ENCODE measurements around the gene CCDC6. TPM values are rescaled to one million over a fixed set of nuclear protein-coding genes. Genes with fewer than 3 reads are reported as not detected.
A peak's percentile ranks its signal among the peaks of the same experiment; 100 is the strongest.
"Not testable (repeated sequence)": the region's sequence is repeated elsewhere in the genome, so short reads cannot be mapped to it uniquely, and the experiment has no call there.

The CCDC6 gene
- total RNA-seq, 1 donor from 2014 or later: 47.4 TPM

GRCh38 chr10:59752278-59752940 is 153.9 kb downstream of the CCDC6 start:
- Histone ChIP-seq H3K9me3 (no peaks in the 10 kb centered on the region), H3K4me3 (no peak overlapping the region), H3K4me1 (peaks cover 21% of the 10 kb centered on the region), H3K36me3 (no peaks in the 10 kb centered on the region), H3K27me3 (no peaks in the 10 kb centered on the region), H3K27ac (no peak overlapping the region)
- intact Hi-C loops (cut with DNase I): no loop called here
- DNase-seq (ENCODE audit: extremely low spot score in 2 of 2): no peak
- TF ChIP-seq POLR2A (IDR thresholded peaks at IDR 0.05): no peak

GRCh38 chr10:59750155-59750945 is 156.0 kb downstream of the CCDC6 start:
- no peaks in the 10 kb centered on the region for H3K9me3 ChIP-seq
- no peak for TF ChIP-seq POLR2A (IDR thresholded peaks at IDR 0.05)
- no peak for TF ChIP-seq POLR2AphosphoS5 (IDR thresholded peaks at IDR 0.05; ENCODE audit: insufficient read depth in 1 of 2, low read depth in 1 of 2)
- no peak for TF ChIP-seq CTCF (IDR thresholded peaks at IDR 0.05)
- DNase-seq (ENCODE audit: extremely low spot score in 2 of 2): no peak

GRCh38 chr10:59748834-59749233 is 157.5 kb downstream of the CCDC6 start:
- H3K4me1 ChIP-seq: peaks cover 21% of the 10 kb centered on the region
- intact Hi-C loops (cut with DNase I): no loop called here
- no peaks in the 10 kb centered on the region for H3K9me3 ChIP-seq
- peak in 1 of 2 donors; percentile 18 for DNase-seq (ENCODE audit: extremely low spot score in 2 of 2)
- no peaks in the 10 kb centered on the region for H3K27me3 ChIP-seq
- H3K36me3 ChIP-seq: no peaks in the 10 kb centered on the region
- H3K4me3 ChIP-seq: no peak overlapping the region
- no peak for TF ChIP-seq CTCF (IDR thresholded peaks at IDR 0.05)
- no peak for TF ChIP-seq POLR2AphosphoS5 (IDR thresholded peaks at IDR 0.05; ENCODE audit: insufficient read depth in 1 of 2, low read depth in 1 of 2)
- TF ChIP-seq POLR2A (IDR thresholded peaks at IDR 0.05): no peak
- no peak overlapping the region for H3K27ac ChIP-seq

More at GRCh38 chr10:59750155-59750945, 156.0 kb downstream of the CCDC6 start:
- Histone ChIP-seq H3K4me3 (no peak overlapping the region), H3K27me3 (no peaks in the 10 kb centered on the region), H3K36me3 (no peaks in the 10 kb centered on the region), H3K4me1 (peaks cover 21% of the 10 kb centered on the region), H3K27ac (no peak overlapping the region)
- intact Hi-C loops (cut with DNase I): no loop called here

- Histone ChIP-seq H3K36me3 (no peaks in the 10 kb centered on the region), H3K9me3 (no peaks in the 10 kb centered on the region), H3K4me1 (peaks cover 3% of the 10 kb centered on the region), H3K4me3 (no peak overlapping the region), H3K27ac (no peak overlapping the region), H3K27me3 (no peaks in the 10 kb centered on the region)
- no peak for DNase-seq (ENCODE audit: extremely low spot score in 2 of 2)
- TF ChIP-seq CTCF (IDR thresholded peaks at IDR 0.05) (no peak), POLR2AphosphoS5 (IDR thresholded peaks at IDR 0.05; ENCODE audit: insufficient read depth in 1 of 2, low read depth in 1 of 2) (no peak), POLR2A (IDR thresholded peaks at IDR 0.05) (no peak)
- intact Hi-C loops (cut with DNase I): no loop called here
Measured at GRCh38 chr10:59745163-59745650, 161.1 kb downstream of the CCDC6 start.

- H3K27ac ChIP-seq; intact Hi-C loops (cut with DNase I); H3K9me3 ChIP-seq; H3K4me3 ChIP-seq; H3K36me3 ChIP-seq; DNase-seq (ENCODE audit: extremely low spot score in 2 of 2); H3K4me1 ChIP-seq; H3K27me3 ChIP-seq: not testable (repeated sequence)
Measured at GRCh38 chr10:59744762-59745161, 161.6 kb downstream of the CCDC6 start.

- intact Hi-C loops (cut with DNase I); DNase-seq (ENCODE audit: extremely low spot score in 2 of 2); H3K4me3 ChIP-seq; H3K27me3 ChIP-seq; H3K4me1 ChIP-seq; H3K36me3 ChIP-seq; H3K27ac ChIP-seq; H3K9me3 ChIP-seq: not testable (repeated sequence)
Measured at GRCh38 chr10:59744156-59744555, 162.2 kb downstream of the CCDC6 start.

Measured in vagina (tissue), 2 donors.